Activated CD8-positive, alpha-beta memory T cell treated with anti-CD3 and anti-CD28 coated beads for 24 hours (primary cell): ENCODE measurements around the gene ZFP14.
"Not testable (repeated sequence)": the region's sequence is repeated elsewhere in the genome, so short reads cannot be mapped to it uniquely, and the experiment has no call there.

ENCODE experiments used
- DNase-seq: peaks from one replicate; pipeline ENCODE4 v3.0.0-alpha.2; 2020

The ZFP14 gene

DNA sequence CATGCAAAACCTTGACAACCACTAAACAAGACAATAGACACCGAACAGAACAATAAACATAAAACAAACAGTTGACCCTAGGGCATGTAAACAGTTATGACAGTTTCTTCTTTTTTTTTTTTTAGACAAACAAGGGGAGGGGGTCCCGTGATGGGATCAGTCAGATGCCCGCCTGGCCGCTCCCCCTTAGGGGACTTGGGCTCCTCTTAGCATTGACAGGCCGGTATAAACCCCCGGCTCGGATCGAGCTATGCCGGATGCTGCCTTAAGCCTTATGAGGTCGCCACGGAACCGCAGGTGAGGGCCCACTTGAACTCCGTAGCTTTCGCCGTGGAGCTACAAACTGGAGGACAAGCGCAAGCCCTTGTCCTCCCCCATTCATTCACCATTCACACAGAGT lies 49.5 kb downstream of the ZFP14 start:
- not testable (repeated sequence) for DNase-seq

DNA sequence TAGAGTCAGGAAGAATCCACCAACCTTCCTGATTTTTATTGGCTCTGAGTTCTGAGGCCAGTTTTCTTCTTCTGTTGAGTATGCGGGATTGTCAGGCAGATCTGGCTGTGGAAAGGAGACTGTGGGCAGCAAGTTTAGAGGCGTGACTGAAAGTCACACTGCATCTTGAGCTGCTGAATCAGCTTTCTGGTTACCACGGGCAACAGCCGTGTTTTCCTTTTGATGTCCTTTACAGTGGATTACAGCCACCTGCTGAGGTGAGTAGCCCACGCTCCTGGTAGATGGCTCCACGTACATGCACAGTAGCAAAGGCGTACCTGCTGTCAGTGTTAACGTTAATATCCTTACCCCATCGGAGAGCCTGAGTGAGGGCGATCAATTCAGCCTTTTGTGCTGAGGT lies 52.4 kb downstream of the ZFP14 start:
- not testable (repeated sequence) for DNase-seq

DNA sequence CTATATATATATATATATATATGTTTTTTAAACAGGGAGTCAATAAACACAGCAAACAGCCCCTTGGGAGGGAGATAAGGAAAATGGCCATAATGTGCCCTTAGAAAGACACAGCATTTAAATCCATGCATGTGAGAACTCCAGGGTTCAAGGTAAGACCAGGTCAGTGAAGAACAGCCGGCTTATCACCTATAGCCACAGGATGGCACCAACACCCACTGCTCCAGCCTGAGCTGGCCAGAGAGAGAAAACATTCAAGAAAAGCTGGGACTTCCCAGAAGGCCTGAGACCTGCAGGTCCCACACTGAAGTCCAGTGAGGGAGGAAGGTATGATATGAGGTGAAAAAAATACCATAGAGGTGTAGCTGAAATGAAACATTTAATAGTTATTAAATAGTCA lies 63.8 kb downstream of the ZFP14 start:
- DNase-seq: not testable (repeated sequence)

DNA sequence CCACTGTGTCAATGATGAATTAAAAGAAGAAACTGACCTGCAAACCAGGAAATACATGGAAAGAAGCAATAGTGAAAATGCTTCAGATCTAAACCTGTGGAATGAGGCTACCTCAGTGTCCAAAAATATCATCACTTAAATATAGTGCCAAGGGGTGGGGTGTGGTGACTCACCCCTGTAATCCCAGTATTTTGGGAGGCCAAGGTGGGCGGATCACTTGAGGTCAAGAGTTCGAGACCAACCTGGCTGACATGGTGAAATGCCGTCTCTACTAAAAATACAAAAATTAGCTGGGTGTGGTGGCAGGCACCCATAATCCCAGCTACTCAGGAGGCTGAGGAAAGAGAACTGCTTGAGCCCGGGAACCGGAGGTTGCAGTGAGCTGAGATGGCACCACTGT lies 64.9 kb downstream of the ZFP14 start:
- not testable (repeated sequence) for DNase-seq

DNA sequence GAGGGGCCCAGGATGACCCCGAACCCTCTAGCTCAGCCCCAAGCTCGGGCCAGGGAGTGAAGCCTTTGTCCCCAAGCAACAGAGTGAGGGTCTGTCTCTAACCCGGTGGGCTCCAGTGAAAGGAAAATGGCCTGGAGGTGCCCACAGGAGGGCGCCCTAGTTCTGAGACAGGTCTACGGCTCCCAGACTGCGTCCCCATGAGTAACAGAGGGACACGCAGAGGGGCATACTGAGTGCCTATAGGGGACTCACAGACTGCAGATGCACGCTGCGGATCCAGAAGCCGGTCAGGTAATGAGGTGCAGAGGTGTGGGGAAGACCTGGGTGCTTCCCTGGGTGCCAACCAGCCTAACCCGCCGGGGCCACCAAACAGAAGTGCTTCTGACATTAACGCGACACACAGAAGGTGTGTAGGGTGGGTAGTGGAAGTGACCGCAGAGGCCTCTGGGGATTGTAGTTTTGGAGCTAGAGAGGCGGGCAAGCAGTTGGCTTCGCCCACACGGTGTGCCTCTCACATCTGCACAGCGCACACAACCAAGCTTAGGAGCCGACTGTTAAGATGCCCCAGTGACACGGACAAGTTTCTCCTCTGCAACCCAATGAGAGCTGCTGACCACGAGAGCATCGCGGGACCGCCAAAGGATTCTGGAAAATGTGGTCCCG lies 67.8 kb downstream of the ZFP14 start:
- DNase-seq: not testable (repeated sequence)

DNA sequence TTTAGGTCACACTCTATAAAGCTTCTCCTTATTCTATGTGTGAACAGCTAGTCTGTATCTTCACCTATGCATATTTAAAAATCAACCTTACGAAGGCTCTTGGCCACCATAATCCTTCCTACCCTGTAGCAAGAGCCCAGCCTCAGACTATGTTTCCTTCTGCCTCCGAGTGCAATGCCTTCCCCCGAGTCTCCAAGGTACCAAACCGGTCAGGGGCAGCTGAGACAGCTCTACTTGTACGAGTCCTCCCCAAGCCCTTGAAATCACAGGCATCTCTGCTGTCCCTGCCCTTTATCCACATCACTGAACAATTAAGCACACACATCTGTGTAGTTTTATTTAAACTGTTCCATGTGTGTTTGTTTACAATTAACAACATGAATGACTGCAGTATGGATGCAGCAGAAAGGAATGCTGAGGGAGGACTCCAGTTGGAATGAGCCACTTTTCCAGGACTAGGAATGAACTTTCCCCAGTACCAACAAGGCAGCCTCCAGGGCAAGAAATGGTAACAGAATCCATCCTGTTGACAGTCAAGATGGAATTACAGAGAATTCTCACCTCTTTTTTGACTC lies 68.5 kb downstream of the ZFP14 start:
- DNase-seq: not testable (repeated sequence)

DNA sequence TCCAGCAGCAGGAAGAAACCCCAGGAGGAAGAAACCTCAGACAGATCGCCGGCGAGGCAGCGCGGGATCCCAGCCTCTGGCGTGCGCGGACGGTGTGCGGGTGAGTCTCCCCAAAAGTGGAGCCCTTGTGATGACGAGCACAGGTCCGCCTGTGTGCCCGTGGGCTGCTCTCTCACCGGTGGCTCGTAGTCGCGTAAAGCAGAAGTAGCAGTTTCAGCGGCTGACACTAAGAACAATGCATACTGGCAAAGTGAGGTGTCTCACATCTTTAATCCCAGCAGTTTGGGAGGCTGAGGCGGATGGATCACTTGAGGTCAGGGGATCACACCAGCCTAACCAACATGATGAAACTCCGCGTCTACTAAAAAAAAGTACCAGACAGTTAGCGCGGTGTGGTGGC lies 69.2 kb downstream of the ZFP14 start:
- not testable (repeated sequence) for DNase-seq

DNA sequence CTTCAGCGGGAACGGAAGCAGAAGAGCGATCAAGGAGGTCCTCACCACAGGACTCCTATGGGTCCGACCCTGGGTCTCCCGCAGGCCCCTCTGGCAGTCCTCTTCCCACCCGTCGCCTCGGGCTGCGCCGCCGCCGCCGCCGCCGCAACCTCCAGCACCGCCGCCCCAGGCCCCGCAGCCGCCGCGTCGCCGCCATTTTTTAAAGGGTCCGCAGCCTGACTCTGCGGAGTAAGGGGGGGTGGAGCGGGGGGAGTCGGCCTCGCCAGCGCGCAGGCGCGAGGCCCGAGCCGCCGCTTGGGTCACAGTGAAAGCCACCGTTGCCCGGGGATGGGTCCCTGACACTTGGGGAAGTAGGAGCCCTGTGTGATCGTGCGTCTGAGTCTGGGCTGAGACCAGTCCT lies 69.7 kb downstream of the ZFP14 start:
- not testable (repeated sequence) for DNase-seq

DNA sequence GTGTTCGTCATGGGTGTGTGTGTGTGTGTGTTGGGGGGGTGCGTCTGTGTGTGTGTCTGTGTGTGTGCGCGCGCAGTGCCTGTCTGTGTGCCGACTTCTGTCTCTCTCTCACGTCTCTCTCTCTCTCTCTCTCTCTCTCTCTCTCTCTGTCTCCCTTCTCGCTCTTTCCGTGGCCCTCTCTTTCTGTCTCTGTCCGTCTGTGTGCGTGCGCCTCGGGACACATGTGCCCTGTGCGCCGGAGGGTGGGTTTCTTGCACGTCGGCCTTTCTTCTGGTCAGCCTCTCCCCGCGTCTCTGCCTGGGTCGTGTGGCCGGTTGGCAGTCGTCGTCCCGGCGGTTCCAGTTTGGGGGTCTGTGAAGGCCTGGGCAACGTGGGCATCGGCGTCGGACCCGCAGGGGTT lies 86.7 kb downstream of the ZFP14 start:
- not testable (repeated sequence) for DNase-seq
